Uterus (tissue), 2 donors: Measurements from ENCODE around the gene CCSER2.

Experiments used
- POLR2A ChIP-seq, 2 donors: fragments of 450-650 bp; IDR thresholded peaks; one replicate each; pipeline ENCODE4 v1.6.1; 2016; ENCODE audit warnings: antibody characterized with exemption in 2 of 2, mild to moderate bottlenecking in 1 of 2, moderate library complexity in 1 of 2
- TF ChIP-seq, protein P1 (sequence below), 4 experiments: fragments of 200-600 bp in 2 of 4; fragments of 450-650 bp in 2 of 4; sonication (generic) in 2 of 4; IDR thresholded peaks; one replicate each; pipeline ENCODE4 v1.5.1; 2016 to 2019; ENCODE audit warnings: antibody characterized with exemption in 4 of 4, mild to moderate bottlenecking in 2 of 4, moderate library complexity in 1 of 4

DNA sequence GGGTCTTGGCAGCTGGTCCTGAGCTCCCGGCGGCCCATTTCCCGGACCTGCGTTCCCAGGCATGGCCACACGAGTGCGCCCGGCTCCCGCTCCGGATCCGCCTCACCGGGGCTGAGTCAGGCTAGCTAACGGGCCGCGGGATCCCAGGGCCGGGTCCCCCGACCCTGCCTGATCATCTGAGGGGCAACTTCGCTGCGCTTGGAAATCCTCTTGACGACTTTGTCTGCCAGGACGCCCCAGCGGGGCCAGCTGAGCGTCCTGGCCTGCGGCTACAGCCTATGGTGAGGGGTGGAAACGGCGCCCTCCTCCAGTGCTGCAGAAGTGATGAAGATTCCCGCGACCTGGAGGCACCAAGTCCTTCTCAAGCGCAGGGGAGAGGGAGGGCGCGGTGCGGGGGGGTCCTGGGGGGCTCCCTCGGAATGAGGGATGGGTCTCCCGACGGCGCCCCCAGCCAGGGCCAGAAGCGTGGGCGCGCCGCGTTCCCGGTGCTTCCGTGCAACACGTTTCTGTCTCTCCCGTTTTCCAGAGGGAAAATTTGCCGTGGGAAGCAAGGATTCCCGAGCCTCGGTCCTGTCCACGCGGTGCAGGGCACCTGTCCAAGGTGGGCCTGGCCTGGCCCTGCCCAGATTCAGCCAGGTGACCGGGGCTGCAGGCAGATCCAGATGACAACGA lies 212.4 kb downstream of the CCSER2 start:
- TF ChIP-seq POLR2A (IDR thresholded peaks at IDR 0.05), result no peak
- TF ChIP-seq, protein P1, sequence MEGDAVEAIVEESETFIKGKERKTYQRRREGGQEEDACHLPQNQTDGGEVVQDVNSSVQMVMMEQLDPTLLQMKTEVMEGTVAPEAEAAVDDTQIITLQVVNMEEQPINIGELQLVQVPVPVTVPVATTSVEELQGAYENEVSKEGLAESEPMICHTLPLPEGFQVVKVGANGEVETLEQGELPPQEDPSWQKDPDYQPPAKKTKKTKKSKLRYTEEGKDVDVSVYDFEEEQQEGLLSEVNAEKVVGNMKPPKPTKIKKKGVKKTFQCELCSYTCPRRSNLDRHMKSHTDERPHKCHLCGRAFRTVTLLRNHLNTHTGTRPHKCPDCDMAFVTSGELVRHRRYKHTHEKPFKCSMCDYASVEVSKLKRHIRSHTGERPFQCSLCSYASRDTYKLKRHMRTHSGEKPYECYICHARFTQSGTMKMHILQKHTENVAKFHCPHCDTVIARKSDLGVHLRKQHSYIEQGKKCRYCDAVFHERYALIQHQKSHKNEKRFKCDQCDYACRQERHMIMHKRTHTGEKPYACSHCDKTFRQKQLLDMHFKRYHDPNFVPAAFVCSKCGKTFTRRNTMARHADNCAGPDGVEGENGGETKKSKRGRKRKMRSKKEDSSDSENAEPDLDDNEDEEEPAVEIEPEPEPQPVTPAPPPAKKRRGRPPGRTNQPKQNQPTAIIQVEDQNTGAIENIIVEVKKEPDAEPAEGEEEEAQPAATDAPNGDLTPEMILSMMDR (IDR thresholded peaks at IDR 0.05), result peak; percentile 66 to 81 (median 71)
